HCT116 (cell line): ENCODE data around the gene SLC38A3. TPM values are rescaled to one million over a fixed set of nuclear protein-coding genes. Genes with fewer than 3 reads are reported as not detected.

Experiments used
- ATAC-seq: fragments of 200-7000 bp; cut with Tn5 transposase; 2 replicates; pipeline ENCODE4 v1.9.1; 2020; ENCODE audit warnings: mild to moderate bottlenecking, moderate library complexity
- BruUV-seq: library from RNA; stranded (reverse); fragments of 400-500 nt; replicated peaks from 2 replicates; lab custom pipeline; 2021; lab: Mats Ljungman, UMichigan
- CTCF ChIA-PET: fragments of 300-600 bp; sonication (Branson Sonifier 250); formaldehyde crosslinking; loops from one replicate; lab custom pipeline; 2021; ENCODE audit warnings: antibody characterized with exemption; lab: Charles Lee
- POLR2A ChIA-PET: fragments of 300-600, 350-600 bp; sonication (Branson Sonifier 250); formaldehyde crosslinking; loops from one replicate; lab custom pipeline; 2021; ENCODE audit warnings: antibody characterized with exemption; lab: Charles Lee
- RAD21 ChIA-PET, 2 experiments: fragments of 300-600 bp; sonication (Branson Sonifier 250); formaldehyde crosslinking; loops; one replicate each; lab custom pipeline; 2023; ENCODE audit warnings: low total read pairs in 2 of 2; ENCODE audit not compliant: uncharacterized antibody in 2 of 2, unreplicated experiment in 2 of 2, low non-redundant PET in 1 of 2; lab: Charles Lee
- DNase-seq: peaks from one replicate; pipeline ENCODE4 v3.0.0-alpha.2; 2010; ENCODE audit warnings: low read depth, low spot score
- H2AFZ ChIP-seq: fragments of 200-600 bp; shearing (Covaris generic), sonication (generic); 2 replicates; pipeline ENCODE4 v1.6.1; 2017; ENCODE audit warnings: low read depth, mixed run types, mixed read lengths, antibody characterized with exemption, low read length; ENCODE audit not compliant: poor library complexity, severe bottlenecking
- H3K27ac ChIP-seq: 2 replicates; pipeline ENCODE4 v1.5.1; 2012; ENCODE audit warnings: low read depth, low read length
- H3K27me3 ChIP-seq: fragments of 200-600 bp; sonication (generic); 2 replicates; pipeline ENCODE4 v1.6.1; 2016; ENCODE audit warnings: mixed run types, low read length, mixed read lengths; ENCODE audit not compliant: insufficient read depth
- H3K36me3 ChIP-seq, 2 experiments: fragments of 200-500 bp in 1 of 2; fragments of 200-600 bp in 1 of 2; sonication (Bioruptor generic) in 1 of 2; sonication (generic) in 1 of 2; 2 replicates each; pipeline versions ENCODE4 v1.5.1 to v1.6.1; 2014 to 2016; ENCODE audit warnings: low read length in 2 of 2, inconsistent platforms in 1 of 2, mixed read lengths in 1 of 2, mixed run types in 1 of 2; ENCODE audit not compliant: insufficient read depth in 2 of 2, control insufficient read depth in 1 of 2
- H3K4me1 ChIP-seq, 2 experiments: fragments of 200-600 bp in 1 of 2; sonication (generic) in 1 of 2; 2 replicates each; pipeline versions ENCODE4 v1.5.1 to v1.6.1; 2012 to 2017; ENCODE audit warnings: low read length in 2 of 2, inconsistent platforms in 1 of 2, mild to moderate bottlenecking in 1 of 2, mixed read lengths in 1 of 2, mixed run types in 1 of 2, moderate library complexity in 1 of 2; ENCODE audit not compliant: insufficient read depth in 2 of 2, control insufficient read depth in 1 of 2
- H3K4me2 ChIP-seq: fragments of 200-600 bp; sonication (generic); 2 replicates; pipeline ENCODE4 v1.6.1; 2017; ENCODE audit warnings: mixed run types, low read length, mixed read lengths
- H3K4me3 ChIP-seq, 2 experiments: fragments of 200-600 bp in 1 of 2; sonication (generic) in 1 of 2; replicated peaks in 1 of 2; 2 replicates each; pipeline ENCODE4 v1.5.1; 2011 to 2016; ENCODE audit warnings: low read length in 2 of 2, control low read depth in 1 of 2, low read depth in 1 of 2, mild to moderate bottlenecking in 1 of 2, mixed read lengths in 1 of 2, mixed run types in 1 of 2
- H3K79me2 ChIP-seq: fragments of 200-600 bp; sonication (generic); 2 replicates; pipeline ENCODE4 v1.6.1; 2017; ENCODE audit warnings: mild to moderate bottlenecking, mixed run types, low read length, moderate library complexity, mixed read lengths; ENCODE audit not compliant: insufficient read depth
- H3K9ac ChIP-seq: fragments of 200-600 bp; sonication (generic); 2 replicates; pipeline ENCODE4 v1.6.1; 2016; ENCODE audit warnings: low read length, mixed read lengths
- H3K9me2 ChIP-seq: fragments of 200-600 bp; sonication (generic), shearing (Covaris generic); 2 replicates; pipeline ENCODE4 v1.6.1; 2017; ENCODE audit warnings: mixed run types, mild to moderate bottlenecking, moderate library complexity; ENCODE audit not compliant: insufficient read depth
- H3K9me3 ChIP-seq, 2 experiments: fragments of 200-500 bp in 1 of 2; fragments of 200-600 bp in 1 of 2; sonication (Bioruptor generic) in 1 of 2; sonication (generic) in 1 of 2; 2 replicates each; pipeline ENCODE4 v1.6.1; 2014 to 2017; ENCODE audit warnings: low read length in 2 of 2, mixed read lengths in 2 of 2, inconsistent platforms in 1 of 2, low read depth in 1 of 2, mild to moderate bottlenecking in 1 of 2, mixed run types in 1 of 2, moderate library complexity in 1 of 2; ENCODE audit not compliant: control insufficient read depth in 1 of 2, insufficient read depth in 1 of 2
- H4K20me1 ChIP-seq: fragments of 200-600 bp; sonication (generic), shearing (Covaris generic); 2 replicates; pipeline ENCODE4 v1.6.1; 2017; ENCODE audit warnings: mixed run types, mild to moderate bottlenecking, moderate library complexity; ENCODE audit not compliant: insufficient read depth
- EGR1 ChIP-seq: IDR thresholded peaks from 2 replicates; pipeline ENCODE4 v1.6.1; 2012; ENCODE audit warnings: low read depth
- RAD21 ChIP-seq: IDR thresholded peaks from 2 replicates; pipeline ENCODE4 v1.6.1; 2012; ENCODE audit warnings: low read depth, mild to moderate bottlenecking
- TCF7L2 ChIP-seq: IDR thresholded peaks from 2 replicates; pipeline ENCODE4 v1.7.0; 2011; ENCODE audit warnings: borderline replicate concordance, inconsistent platforms; ENCODE audit not compliant: insufficient read depth, insufficient read length; ENCODE audit errors: extremely low read depth
- YY1 ChIP-seq: IDR thresholded peaks from 2 replicates; pipeline ENCODE4 v1.6.1; 2011; ENCODE audit warnings: low read length, low read depth, moderate library complexity, mild to moderate bottlenecking; ENCODE audit not compliant: insufficient replicate concordance; ENCODE audit errors: extremely low read depth
- intact Hi-C: fragments of 100-400 bp; cut with micrococcal nuclease; formaldehyde crosslinking; loops from 2 replicates; pipeline ENCODE4 v1.10.0; 2022
- total RNA-seq: library from RNA; stranded (reverse); gene quantifications from one replicate; pipeline ENCODE4 v1.2.1, GENCODE V29; 2021; ENCODE audit not compliant: unreplicated experiment
- TF ChIP-seq, protein P1 (sequence below): IDR thresholded peaks from 2 replicates; pipeline ENCODE4 v1.6.1; 2012; ENCODE audit warnings: low read depth
- TF ChIP-seq, protein P2 (sequence below), 3 experiments: fragments of 200-600 bp in 1 of 3; sonication (generic) in 1 of 3; IDR thresholded peaks in 2 of 3; conservative IDR thresholded peaks in 1 of 3; 2 replicates each; pipeline ENCODE4 v1.5.1; 2012 to 2017; ENCODE audit warnings: low read depth in 2 of 3, low read length in 2 of 3, antibody characterized with exemption in 1 of 3, borderline replicate concordance in 1 of 3, control low read depth in 1 of 3, mild to moderate bottlenecking in 1 of 3, mixed read lengths in 1 of 3, mixed run types in 1 of 3, moderate library complexity in 1 of 3; ENCODE audit not compliant: insufficient read depth in 1 of 3

SLC38A3 gene
- total RNA-seq, 1 experiment from 2014 or later: 3.1 TPM

DNA sequence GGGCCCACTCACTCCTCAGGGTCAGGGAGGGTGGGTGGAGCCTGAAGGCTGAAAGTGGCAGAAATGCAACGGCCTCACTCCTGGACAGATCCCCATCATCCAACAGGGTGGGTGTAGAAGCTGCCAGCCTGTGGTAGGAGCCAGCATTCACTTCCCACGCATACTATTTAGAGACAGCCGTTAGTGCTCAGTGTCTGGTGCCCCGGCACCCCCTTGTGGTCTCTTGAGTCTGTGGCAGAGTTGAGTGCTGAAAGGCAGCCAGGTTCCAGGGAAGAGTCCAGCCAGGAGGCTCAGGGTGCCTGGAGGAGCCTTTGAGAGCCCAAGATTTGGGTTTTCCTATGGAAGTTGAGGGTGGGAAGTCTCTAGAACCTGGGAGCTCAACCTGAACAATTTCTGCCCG, 15.8 kb upstream of the SLC38A3 start:
- RAD21 ChIA-PET: no interaction called here
- DNase-seq (peak; percentile 40), ATAC-seq (peak; percentile 87)
- no peaks in the 10 kb centered on the region for H4K20me1 ChIP-seq
- no peaks in the 10 kb centered on the region for H3K9me3 ChIP-seq
- H2AFZ ChIP-seq: no peak overlapping the region
- H3K27ac ChIP-seq: no peak overlapping the region
- CTCF ChIA-PET: interaction anchor here (0.9 to 3.1 kb wide), 3 partner anchors 8 to 69 kb away, joined by 3 to 13 read pairs (median 5); no protein-coding TSS in a partner anchor
- intact Hi-C loops: loop anchor here (1.0 kb wide), 2 partner anchors 68 to 486 kb away; no protein-coding TSS in a partner anchor
- H3K36me3 ChIP-seq: no peaks in the 10 kb centered on the region; a peak in 1 of 4 replicates
- H3K27me3 ChIP-seq: no peaks in the 10 kb centered on the region
- peak; percentile 97 for TF ChIP-seq RAD21
- TF ChIP-seq EGR1: peak; percentile 72; the same call in 1 of the 2 replicates
- TF ChIP-seq, protein P1, sequence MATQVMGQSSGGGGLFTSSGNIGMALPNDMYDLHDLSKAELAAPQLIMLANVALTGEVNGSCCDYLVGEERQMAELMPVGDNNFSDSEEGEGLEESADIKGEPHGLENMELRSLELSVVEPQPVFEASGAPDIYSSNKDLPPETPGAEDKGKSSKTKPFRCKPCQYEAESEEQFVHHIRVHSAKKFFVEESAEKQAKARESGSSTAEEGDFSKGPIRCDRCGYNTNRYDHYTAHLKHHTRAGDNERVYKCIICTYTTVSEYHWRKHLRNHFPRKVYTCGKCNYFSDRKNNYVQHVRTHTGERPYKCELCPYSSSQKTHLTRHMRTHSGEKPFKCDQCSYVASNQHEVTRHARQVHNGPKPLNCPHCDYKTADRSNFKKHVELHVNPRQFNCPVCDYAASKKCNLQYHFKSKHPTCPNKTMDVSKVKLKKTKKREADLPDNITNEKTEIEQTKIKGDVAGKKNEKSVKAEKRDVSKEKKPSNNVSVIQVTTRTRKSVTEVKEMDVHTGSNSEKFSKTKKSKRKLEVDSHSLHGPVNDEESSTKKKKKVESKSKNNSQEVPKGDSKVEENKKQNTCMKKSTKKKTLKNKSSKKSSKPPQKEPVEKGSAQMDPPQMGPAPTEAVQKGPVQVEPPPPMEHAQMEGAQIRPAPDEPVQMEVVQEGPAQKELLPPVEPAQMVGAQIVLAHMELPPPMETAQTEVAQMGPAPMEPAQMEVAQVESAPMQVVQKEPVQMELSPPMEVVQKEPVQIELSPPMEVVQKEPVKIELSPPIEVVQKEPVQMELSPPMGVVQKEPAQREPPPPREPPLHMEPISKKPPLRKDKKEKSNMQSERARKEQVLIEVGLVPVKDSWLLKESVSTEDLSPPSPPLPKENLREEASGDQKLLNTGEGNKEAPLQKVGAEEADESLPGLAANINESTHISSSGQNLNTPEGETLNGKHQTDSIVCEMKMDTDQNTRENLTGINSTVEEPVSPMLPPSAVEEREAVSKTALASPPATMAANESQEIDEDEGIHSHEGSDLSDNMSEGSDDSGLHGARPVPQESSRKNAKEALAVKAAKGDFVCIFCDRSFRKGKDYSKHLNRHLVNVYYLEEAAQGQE: no peak
- peak; percentile 18 for TF ChIP-seq YY1
- no peak for TF ChIP-seq TCF7L2
- TF ChIP-seq, protein P2, sequence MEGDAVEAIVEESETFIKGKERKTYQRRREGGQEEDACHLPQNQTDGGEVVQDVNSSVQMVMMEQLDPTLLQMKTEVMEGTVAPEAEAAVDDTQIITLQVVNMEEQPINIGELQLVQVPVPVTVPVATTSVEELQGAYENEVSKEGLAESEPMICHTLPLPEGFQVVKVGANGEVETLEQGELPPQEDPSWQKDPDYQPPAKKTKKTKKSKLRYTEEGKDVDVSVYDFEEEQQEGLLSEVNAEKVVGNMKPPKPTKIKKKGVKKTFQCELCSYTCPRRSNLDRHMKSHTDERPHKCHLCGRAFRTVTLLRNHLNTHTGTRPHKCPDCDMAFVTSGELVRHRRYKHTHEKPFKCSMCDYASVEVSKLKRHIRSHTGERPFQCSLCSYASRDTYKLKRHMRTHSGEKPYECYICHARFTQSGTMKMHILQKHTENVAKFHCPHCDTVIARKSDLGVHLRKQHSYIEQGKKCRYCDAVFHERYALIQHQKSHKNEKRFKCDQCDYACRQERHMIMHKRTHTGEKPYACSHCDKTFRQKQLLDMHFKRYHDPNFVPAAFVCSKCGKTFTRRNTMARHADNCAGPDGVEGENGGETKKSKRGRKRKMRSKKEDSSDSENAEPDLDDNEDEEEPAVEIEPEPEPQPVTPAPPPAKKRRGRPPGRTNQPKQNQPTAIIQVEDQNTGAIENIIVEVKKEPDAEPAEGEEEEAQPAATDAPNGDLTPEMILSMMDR (IDR thresholded peaks at IDR 0.05 in 2 of 3, conservative IDR thresholded peaks at IDR 0.05 in 1 of 3; ENCODE audit: borderline replicate concordance in 1 of 3, insufficient read depth in 1 of 3, low read depth in 2 of 3, low read length in 2 of 3): peak; percentile 75 to 94 (median 83)
- H3K4me1 ChIP-seq: peaks cover 0 to 9% of the 10 kb centered on the region in 2 experiments; a peak in 2 of 4 replicates
- H3K79me2 ChIP-seq: no peaks in the 10 kb centered on the region
- BruUV-seq: no TSS peak
- POLR2A ChIA-PET: no interaction called here
- H3K4me2 ChIP-seq: peak overlapping the region; percentile 9; the same call in 1 of the 2 replicates
- no peaks in the 10 kb centered on the region for H3K9me2 ChIP-seq
- no peak overlapping the region for H3K9ac ChIP-seq
- no peak overlapping the region for H3K4me3 ChIP-seq
